NOMO-1 treated with DMSO at 0.1 percent for 48 hours (cell line): ENCODE data around the gene ABCF3.

Experiments used
- DNase-seq: peaks from one replicate; lab custom pipeline; 2025; ENCODE audit not compliant: unreplicated experiment; lab: John Stamatoyannopoulos, UW

ABCF3 gene

DNA sequence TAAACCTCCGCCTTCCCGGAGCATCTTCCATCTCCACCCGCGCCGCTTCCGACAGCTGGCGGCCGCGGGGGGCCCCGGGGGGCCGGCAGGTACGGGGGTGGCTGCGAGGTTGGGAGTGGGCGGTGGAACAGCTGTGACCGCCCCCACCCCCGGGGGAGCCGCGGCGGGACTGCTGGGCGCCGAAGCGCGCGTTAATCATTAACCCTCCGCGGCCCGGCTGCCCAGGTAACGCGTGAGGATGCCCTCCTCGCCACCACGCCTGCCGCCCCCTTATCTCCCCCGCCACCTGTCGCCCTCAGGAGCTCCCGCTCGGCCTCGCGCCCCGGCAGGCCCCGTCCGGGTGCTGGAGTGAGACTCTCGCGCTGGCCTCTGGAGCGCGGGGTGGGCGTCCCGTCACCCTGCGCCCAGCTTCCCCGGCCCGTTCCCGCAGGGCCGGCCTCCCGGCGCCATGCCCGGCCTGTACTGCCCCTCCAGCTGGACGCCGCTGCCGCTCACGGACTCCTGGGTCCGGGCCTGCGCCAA is 44.1 kb downstream of the ABCF3 start:
- DNase-seq, result no peak

DNA sequence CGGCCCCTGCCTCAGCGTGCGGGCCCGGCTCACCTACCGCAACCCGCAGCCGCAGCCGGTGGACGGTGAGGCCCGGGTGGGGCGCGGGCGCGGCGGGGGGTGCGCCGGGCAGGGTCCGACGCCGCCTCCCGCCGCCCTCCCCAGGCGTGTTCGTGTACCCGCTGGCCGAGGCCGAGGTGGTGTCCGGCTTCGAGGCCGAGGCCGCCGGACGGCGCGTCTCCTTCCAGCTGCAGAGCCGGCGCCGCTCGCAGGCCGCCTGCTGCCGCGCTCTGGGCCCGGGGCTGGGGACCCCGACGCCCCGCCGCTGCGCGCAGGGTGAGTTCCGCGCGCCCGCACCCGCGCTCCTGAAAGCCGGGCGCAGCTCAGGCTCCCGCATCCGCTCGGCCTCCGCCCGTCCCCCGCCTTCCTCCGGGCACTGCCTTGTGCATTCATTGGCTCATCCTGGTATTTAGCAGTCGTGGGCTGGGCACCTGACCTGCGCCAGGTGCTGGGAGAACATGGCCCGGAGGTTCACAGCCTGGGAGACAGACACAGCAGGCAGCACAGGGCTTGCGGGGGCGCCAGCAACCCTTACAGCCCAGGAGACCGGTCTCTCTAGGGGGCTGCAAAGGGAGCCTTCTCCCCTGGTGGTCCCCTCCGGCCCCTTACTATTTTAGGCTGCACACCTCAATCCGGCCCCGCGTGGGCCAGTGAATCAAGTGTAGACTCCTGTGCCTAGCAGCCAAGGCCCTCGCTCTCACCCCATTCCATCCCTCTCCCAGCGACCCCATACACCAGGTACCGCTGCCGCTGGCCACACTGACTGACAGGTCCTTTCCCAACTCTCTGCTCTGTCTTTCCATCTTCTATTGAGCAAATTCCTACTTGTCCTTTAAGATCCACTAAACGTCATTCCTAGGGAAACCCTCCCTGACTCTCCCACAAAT is 44.9 kb downstream of the ABCF3 start:
- no peak for DNase-seq

DNA sequence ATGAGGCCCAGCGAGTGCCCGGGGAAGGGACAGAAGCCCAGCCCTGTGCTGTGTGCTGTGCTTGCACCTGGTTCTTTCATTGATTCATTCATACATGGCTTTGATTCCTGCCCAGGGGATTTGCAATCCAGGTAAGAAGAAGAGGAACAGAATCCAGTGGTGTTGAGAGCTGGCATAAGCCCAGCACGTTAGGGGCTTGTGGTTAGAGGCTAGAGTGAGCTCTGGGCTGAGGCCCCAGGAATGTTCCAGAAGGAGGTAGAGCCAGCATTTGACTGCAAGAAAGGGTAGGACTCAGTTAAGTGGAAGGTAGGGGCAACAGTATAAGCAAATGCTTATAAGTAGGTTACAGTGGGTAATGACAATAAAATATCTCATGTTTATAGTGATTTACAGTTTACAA is 45.7 kb downstream of the ABCF3 start:
- DNase-seq, result no peak

DNA sequence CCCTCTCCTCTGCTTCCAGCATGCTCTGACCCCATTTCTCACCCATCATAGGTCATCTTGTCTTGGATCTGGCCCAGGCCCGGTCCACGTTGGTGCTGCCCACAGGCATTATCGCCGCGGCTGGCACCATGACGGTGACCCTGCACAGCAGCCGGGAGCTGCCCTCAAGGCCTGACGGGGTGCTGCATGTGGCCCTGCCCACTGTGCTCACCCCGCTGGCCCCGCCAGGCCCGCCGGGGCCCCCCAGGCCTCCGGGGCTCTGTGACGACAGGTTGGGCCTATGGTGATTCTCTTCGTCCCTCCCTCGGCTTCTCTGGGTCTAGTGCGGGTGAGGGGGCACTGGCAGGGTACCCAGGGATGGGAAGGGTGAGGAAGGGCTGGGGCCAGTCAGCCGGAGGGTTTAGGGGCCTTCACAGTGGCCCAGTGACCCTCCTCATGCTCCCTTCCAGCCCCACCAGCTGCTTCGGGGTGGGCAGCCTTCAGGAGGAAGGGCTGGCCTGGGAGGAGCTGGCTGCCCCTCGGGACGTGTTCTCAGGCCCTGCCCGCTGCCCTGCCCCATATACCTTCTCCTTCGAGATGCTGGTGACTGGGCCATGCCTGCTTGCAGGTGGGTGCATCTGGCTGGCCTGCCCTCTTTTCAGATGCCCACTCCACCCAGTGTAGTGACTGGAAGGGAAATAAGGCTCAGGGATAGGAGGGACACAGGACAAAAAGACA is 47.3 kb downstream of the ABCF3 start:
- DNase-seq, result no peak

DNA sequence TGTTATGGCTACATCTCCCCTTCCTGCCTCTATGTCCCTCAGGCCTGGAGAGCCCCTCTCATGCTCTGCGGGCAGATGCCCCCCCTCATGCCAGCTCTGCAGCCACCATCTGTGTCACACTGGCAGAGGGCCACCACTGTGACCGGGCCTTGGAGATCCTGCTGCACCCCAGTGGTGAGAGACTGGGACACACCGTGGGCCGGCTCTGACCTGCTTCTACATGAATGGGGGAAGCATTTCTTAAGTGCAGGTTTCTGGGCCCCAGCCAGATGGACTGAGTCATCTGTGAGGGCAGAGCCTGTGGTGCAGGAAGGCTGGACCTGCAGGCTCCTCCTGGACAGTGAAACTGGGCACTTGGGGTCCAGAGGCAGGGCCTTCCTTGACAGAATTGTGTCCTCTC is 48.2 kb downstream of the ABCF3 start:
- DNase-seq, result no peak

DNA sequence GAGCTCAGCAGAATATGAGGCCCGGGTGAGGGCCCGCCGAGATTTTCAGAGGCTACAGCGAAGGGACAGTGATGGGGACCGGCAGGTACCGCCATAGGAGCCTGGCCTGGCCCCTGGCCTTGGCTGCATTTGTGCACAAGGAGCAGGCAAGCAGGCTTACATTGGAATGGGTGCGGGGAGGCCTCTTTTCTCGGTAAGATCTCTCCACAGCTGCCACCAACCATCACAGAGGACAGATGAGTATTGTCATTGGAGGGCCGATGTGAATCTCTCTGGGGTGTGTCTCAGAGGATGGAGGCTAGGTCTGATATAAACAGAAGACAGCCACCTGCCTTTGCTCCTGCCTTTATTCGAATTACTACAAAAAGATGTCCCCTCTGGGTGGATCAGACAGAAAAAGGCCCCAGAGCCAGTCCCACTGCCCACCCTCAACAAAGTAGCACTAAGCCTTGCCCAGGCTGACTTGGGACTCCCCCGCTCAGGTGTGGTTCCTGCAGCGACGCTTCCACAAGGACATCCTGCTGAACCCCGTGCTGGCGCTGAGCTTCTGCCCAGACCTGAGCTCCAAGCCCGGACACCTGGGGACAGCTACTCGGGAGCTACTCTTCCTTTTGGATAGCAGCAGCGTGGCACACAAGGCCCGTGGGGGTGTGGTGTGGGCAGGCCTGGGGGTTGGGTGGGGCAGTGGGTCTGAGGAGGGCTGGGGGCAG is 48.8 kb downstream of the ABCF3 start:
- no peak for DNase-seq

DNA sequence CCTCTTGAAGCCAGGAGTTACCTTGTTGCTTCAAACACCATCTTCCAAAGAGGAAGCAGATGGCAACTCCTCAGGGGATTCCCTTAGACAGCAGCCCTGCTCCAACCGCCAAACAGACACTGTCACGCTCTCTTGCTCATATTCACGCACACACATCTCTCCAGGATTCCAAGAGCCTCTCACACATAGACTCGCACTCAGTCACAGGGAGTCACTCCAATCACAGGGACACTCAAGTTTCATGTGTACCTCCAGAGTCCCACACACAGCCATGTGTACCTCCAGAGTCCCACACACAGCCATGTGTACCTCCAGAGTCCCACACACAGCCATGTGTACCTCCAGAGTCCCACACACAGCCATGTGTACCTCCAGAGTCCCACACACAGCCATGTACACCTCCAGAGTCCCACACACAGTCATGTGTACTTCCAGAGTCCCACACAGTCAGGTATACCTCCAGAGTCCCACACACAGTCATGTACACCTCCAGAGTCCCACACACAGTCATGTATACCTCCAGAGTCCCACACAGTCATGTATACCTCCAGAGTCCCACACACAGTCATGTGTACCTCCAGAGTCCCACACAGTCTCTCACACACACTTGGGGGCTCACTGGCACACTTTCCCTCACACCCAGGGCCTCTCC is 49.5 kb downstream of the ABCF3 start:
- no peak for DNase-seq

DNA sequence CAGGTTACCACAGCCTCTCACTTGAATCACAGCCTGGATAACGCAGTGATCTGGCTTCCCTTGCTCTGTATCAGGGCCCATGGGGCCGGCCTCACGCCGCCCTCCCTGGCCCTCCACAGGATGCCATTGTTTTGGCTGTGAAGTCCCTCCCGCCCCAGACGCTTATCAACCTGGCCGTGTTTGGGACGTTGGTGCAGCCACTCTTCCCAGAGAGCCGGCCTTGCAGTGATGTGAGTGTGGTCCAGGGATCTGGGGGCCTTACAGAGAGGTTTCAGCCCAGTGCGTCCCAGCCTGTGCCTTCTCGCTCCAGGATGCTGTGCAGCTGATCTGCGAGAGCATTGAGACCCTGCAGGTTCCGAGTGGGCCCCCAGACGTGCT is 50.0 kb downstream of the ABCF3 start:
- DNase-seq, result no peak

DNA sequence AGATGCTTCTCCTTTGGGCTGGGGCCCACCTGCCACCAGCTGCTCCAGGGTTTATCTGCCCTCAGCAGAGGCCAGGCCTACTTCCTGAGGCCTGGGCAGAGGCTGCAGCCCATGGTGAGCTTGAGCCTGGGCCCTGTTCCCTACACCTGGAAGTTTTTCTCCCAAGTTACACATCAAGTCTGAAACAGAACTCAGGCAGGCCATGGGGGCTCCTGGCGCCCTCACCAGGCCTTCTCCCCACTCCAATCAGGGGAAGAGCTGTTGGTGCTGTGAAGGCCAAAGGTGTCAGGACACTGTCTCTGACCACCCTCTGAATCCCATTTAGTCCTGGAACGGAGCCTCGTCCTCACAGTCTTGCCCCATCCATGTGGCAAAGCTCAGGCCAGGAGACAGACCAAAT is 50.6 kb downstream of the ABCF3 start:
- DNase-seq, result no peak

DNA sequence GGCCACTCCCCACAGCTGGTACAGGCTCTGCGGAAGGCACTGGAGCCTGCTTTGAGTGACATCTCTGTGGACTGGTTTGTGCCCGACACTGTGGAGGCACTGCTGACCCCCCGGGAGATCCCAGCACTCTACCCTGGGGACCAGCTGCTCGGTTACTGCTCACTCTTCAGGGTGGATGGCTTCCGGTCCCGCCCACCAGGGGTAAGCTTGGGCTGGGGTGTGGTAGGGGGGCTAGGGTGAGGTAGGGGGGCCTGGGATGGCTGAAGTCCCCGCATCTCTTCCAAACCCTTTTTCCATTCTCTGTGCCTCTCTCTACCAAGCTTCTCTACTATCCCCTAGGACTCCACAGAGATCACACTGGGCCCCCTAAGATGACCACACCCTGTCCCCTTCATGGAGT is 51.2 kb downstream of the ABCF3 start:
- no peak for DNase-seq

DNA sequence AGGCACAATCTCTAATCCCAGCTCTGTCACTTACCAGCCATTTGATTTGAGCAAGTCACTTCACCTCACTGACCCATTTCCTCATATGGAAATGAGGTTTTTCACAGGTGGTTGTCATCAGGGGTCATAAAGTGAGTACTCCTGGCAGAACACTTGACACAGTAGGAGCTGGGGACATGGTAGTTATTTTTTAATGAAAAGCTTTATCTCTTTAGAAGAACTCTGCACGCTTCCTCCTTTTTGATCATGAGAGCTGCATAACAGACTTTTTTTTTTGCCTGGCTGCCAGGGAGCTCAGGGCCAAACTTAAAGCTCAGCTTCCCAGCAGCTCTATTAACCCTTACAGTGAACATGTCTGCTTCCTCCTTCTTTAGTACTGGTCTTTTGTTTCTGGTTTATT is 51.8 kb downstream of the ABCF3 start:
- no peak for DNase-seq

DNA sequence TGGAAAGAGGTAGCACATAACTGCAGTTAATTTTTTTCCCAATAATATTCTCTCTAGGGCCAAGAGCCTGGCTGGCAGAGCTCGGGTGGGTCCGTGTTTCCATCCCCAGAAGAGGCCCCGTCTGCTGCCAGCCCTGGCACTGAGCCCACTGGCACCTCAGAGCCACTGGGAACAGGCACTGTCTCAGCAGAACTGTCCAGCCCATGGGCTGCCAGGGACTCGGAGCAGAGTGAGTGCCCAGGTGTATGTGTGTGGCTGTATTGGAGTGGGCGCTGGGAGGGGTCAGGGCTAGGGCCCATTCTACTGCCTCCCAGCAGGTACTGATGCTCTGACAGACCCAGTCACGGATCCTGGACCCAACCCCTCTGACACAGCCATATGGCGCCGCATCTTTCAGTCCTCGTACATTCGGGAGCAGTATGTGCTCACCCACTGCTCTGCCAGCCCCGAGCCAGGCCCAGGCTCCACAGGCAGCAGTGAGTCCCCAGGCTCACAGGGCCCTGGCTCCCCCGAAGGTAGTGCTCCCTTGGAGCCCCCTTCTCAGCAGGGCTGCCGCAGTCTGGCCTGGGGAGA is 52.3 kb downstream of the ABCF3 start:
- DNase-seq, result no peak

DNA sequence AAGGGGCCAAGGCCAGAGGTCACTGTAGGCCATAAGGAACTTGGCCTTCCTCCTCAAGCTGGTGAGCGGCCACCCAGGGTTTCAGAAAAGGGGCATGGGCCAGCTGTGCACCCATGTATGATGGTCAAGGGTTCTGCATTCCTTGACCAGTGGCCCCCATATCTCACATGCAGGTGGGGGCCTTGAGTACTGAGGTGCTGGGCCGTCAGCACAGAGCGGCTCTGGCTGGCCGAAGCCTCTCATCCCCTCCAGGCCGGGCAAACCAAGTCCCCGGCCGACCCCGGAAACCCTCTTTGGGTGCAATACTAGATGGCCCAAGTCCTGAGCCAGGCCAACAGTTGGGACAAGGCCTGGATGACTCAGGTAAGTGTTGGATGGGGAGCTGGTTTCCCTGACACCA is 53.2 kb downstream of the ABCF3 start:
- DNase-seq, result no peak

DNA sequence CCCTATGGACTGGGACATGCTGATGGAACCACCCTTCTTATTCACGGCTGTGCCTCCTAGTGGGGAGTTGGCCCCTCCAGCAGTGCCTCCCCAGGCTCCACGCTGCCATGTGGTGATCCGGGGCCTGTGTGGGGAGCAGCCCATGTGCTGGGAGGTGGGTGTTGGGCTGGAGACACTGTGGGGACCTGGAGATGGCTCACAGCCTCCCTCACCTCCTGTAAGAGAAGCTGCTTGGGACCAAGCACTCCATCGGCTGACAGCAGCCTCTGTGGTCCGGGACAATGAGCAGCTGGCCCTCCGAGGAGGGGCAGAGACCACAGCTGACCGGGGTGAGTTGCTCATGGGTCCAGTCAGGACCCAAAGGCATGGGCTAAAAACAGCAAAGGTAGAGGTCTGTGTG is 53.7 kb downstream of the ABCF3 start:
- DNase-seq, result no peak

DNA sequence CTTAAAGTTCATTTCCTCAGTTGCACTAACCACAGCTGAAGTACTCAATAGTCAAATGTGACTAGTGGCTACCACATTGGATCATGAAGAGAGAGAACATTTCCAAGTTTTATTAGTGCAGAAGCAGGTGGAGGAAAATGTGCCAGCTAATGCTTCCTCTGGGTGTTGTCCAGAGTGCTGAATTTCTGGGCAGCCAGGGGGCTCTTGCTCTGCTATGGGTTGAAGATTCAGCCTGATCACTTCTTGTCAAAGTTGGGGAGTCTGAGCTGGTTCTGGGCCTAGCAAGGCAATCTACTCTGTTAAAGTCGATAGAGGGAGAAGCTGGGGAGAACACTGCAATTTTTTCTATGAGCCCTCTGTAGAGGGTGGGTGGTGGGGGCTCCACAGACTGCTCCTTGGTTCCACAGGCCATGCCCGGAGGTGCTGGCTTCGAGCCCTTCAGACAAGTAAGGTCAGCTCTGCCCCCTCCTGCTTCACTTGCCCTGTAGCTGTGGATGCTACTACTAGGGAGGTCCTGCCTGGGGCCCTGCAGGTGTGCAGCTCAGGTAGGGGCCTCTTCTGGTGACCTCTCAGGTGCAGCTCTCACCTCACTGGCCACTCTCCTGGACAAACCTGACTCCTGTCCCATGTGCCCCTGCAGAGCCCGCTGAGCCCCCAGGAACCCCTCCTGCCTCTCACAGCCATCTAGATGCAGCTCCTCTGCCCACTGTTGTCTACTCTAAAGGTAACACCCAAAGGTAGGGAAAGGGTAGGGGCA is 54.6 kb downstream of the ABCF3 start:
- DNase-seq, result peak; percentile 32

DNA sequence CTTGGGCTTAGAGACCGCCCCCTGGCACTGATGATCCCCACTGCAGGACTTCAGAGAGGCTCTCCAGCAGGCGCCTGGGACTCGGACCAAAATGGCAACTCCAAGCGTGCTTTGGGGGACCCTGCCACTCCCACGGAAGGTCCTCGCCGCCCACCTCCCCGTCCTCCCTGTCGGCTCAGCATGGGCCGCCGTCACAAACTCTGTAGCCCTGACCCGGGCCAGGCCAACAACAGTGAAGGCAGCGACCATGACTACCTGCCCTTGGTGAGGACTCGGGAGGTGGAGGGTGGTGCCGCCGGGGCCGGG is 55.1 kb downstream of the ABCF3 start:
- DNase-seq, result no peak

DNA sequence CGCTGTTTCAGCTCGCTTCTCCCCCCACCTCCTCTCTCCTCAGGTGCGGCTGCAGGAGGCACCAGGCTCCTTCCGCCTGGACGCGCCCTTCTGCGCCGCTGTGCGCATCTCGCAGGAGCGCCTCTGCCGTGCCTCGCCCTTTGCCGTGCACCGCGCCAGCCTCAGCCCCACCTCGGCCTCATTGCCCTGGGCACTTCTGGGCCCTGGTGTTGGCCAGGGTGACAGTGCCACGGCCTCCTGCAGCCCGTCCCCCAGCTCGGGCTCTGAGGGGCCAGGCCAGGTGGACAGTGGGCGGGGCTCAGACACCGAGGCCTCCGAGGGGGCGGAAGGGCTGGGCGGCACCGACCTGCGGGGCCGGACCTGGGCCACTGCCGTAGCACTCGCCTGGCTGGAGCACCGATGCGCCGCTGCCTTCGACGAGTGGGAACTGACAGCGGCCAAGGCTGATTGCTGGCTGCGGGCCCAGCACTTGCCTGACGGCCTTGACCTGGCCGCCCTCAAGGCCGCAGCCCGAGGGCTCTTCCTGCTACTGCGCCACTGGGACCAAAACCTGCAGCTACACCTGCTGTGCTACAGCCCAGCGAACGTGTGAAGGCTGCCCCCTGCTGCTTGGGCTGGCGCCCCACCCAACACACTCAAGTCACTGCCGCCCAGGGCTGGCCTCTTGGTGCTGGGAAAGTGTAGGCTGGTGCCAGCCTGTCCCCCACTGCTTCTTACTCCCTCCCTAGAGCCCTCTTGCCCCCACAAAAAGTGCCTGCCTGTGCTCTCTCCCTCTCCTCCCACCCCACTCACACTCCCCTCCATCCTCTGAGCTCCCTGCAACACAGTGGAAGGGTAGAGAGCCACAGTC is 55.7 kb downstream of the ABCF3 start:
- no peak for DNase-seq

DNA sequence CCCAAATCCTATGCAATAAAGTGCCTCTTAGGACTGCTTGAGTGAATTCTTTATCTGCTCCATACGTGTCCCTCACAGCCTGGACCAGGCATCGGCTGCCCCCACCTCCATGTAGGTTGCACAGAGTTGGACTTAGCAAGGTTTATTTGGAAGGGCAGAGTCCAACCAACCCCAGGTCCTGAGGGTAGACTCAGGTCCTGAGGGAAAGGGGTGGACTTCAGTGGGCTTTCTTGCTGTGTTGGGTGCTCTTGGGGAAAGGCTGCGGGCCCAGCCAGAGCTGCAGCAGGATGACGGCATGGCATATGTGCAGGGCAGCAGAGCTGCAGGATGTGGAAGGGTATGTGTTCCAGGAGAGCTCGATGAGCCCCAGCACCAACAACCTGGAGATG is 56.3 kb downstream of the ABCF3 start:
- DNase-seq, result no peak
